ENCODE data around the gene CCDC88B.

Gene CCDC88B

GRCh38 chr11:64384981-64385944 lies 45.3 kb downstream of the CCDC88B start:
- H3K4me3 ChIP-seq (ENCODE audit: low read depth, low read length): no peak overlapping the region
- no peak for TF ChIP-seq CTCF (IDR thresholded peaks at IDR 0.05; ENCODE audit: insufficient read depth, low read depth, low read length, missing control alignments)
- no peak for DNase-seq (ENCODE audit: low read depth)

GRCh38 chr11:64385945-64386704 lies 46.1 kb downstream of the CCDC88B start:
- no peak overlapping the region for H3K4me3 ChIP-seq (ENCODE audit: low read depth, low read length)
- DNase-seq (ENCODE audit: low read depth): no peak
- TF ChIP-seq CTCF (IDR thresholded peaks at IDR 0.05; ENCODE audit: insufficient read depth, low read depth, low read length, missing control alignments): no peak

GRCh38 chr11:64387916-64388315 lies 47.9 kb downstream of the CCDC88B start:
- no peak for TF ChIP-seq CTCF (IDR thresholded peaks at IDR 0.05; ENCODE audit: insufficient read depth, low read depth, low read length, missing control alignments)
- DNase-seq (ENCODE audit: low read depth): no peak
- no peak overlapping the region for H3K4me3 ChIP-seq (ENCODE audit: low read depth, low read length)

- no peak for DNase-seq (ENCODE audit: low read depth)
- TF ChIP-seq CTCF (IDR thresholded peaks at IDR 0.05; ENCODE audit: insufficient read depth, low read depth, low read length, missing control alignments): no peak
- H3K4me3 ChIP-seq (ENCODE audit: low read depth, low read length): no peak overlapping the region
Observed at GRCh38 chr11:64388894-64389293, 48.9 kb downstream of the CCDC88B start.

GRCh38 chr11:64389851-64390250 lies 49.8 kb downstream of the CCDC88B start:
- no peak for DNase-seq (ENCODE audit: low read depth)
- no peak overlapping the region for H3K4me3 ChIP-seq (ENCODE audit: low read depth, low read length)
- TF ChIP-seq CTCF (IDR thresholded peaks at IDR 0.05; ENCODE audit: insufficient read depth, low read depth, low read length, missing control alignments): no peak

GRCh38 chr11:64390558-64390957 lies 50.6 kb downstream of the CCDC88B start:
- DNase-seq (ENCODE audit: low read depth): no peak
- no peak overlapping the region for H3K4me3 ChIP-seq (ENCODE audit: low read depth, low read length)
- TF ChIP-seq CTCF (IDR thresholded peaks at IDR 0.05; ENCODE audit: insufficient read depth, low read depth, low read length, missing control alignments): no peak
